ENCODE measurements around the gene PPP4R3B. TPM values are rescaled to one million over a fixed set of nuclear protein-coding genes. Genes with fewer than 3 reads are reported as not detected.

The PPP4R3B gene
- total and polyA plus RNA-seq, 2 of the 8 experiments (the other 6 are each of a cell fraction or from before 2014, with no cell fraction given) = 8.5 to 39.1 TPM

- Histone ChIP-seq H3K56ac (replicated peaks; ENCODE audit: insufficient read length, low read depth, low read length) (no peak overlapping the region), H3K9ac (replicated peaks in 1 of 4; ENCODE audit: extremely low read depth in 1 of 4, low read depth in 3 of 4, low read length in 3 of 4) (no peak overlapping the region), H3K36me3 (ENCODE audit: control insufficient read depth in 2 of 4, insufficient read depth in 4 of 4, low read length in 3 of 4) (peaks cover 8 to 62% (median 31%) of the 10 kb centered on the region in 4 experiments), H3K4ac (replicated peaks; ENCODE audit: insufficient read length, low read depth, low read length) (no peak overlapping the region), H3K4me3 (ENCODE audit: extremely low read depth in 1 of 4, insufficient read depth in 2 of 4, low read depth in 3 of 4, low read length in 4 of 4) (no peak overlapping the region), H3K23ac (ENCODE audit: insufficient read length) (no peak overlapping the region), H3K18ac (ENCODE audit: extremely low read depth, low read length) (no peak overlapping the region), H3K27me3 (replicated peaks in 1 of 4; ENCODE audit: control insufficient read depth in 3 of 4, extremely low read depth in 1 of 4, insufficient read depth in 3 of 4, low read length in 3 of 4) (no peaks in the 10 kb centered on the region), H2BK15ac (ENCODE audit: low read length) (no peak overlapping the region), H3K27ac (ENCODE audit: low read depth, low read length) (no peak overlapping the region), H3K9me3 (ENCODE audit: insufficient read depth in 2 of 2, low read depth in 1 of 2, low read length in 1 of 2) (no peaks in the 10 kb centered on the region), H3K4me1 (replicated peaks in 1 of 4; ENCODE audit: control insufficient read depth in 3 of 4, insufficient read depth in 4 of 4, low read length in 3 of 4) (no peaks in the 10 kb centered on the region), H3K79me1 (ENCODE audit: low read depth, low read length) (no peaks in the 10 kb centered on the region), H4K91ac (replicated peaks; ENCODE audit: insufficient read length, low read length) (no peak overlapping the region), H2BK12ac (ENCODE audit: low read depth, low read length) (no peak overlapping the region), H2BK120ac (replicated peaks; ENCODE audit: low read depth, low read length) (no peak overlapping the region), H3K4me2 (ENCODE audit: insufficient read depth in 1 of 2, low read depth in 2 of 2, low read length in 2 of 2) (no peak overlapping the region), H2AFZ (ENCODE audit: low read length) (no peak overlapping the region), H2BK20ac (ENCODE audit: low read length) (no peak overlapping the region), H3K14ac (ENCODE audit: insufficient read length) (no peak overlapping the region), H2AK5ac (ENCODE audit: low read depth, low read length) (no peak overlapping the region), H2BK5ac (ENCODE audit: low read depth, low read length) (no peak overlapping the region), H3K79me2 (ENCODE audit: control insufficient read depth in 1 of 2, insufficient read depth in 2 of 2, low read length in 2 of 2) (no peaks in the 10 kb centered on the region), H4K20me1 (replicated peaks in 1 of 2; ENCODE audit: control insufficient read depth in 1 of 2, insufficient read depth in 2 of 2, low read length in 2 of 2) (no peaks in the 10 kb centered on the region), H4K8ac (ENCODE audit: extremely low read depth, insufficient read depth, low read length) (no peak overlapping the region), H4K5ac (ENCODE audit: insufficient read length, low read depth, low read length) (no peak overlapping the region), H3K23me2 (ENCODE audit: low read depth, low read length) (no peaks in the 10 kb centered on the region)
- no peak for TF ChIP-seq BRCA1 (IDR thresholded peaks at IDR 0.05; ENCODE audit: low read depth, low read length)
- ChIA-PET CTCF (ENCODE audit: partially characterized antibody) (interaction anchor here (1.5 kb wide), 1 partner anchor 14 kb away, joined by 4 read pairs; no protein-coding TSS in a partner anchor), POLR2A (ENCODE audit: partially characterized antibody) (interaction anchor here (1.0 kb wide), 1 partner anchor 9 kb away, joined by 3 read pairs; no protein-coding TSS in a partner anchor)
- 97% methylated on average over 3 of the region's 3 CpGs; no CpG with 5 or more reads in 1 of the 2 experiments for WGBS, 2 experiments (ENCODE audit: extremely low coverage in 1 of 2, insufficient coverage in 1 of 2, insufficient read length in 1 of 2, insufficient replicate concordance in 2 of 2, low coverage in 1 of 2, low lambda C conversion rate in 2 of 2, missing lambda C conversion rate in 1 of 2)
- DNase-seq (ENCODE audit: low read depth in 1 of 2, low spot score in 2 of 2) (no peak), FAIRE-seq (no peak)
Observed at GRCh38 chr2:55636831-55637230, 19.4 kb upstream of the PPP4R3B start.
